WERI-Rb-1 (cell line): ENCODE results near the gene WDR1.

ENCODE experiments used
- DNase-seq: peaks from one replicate; pipeline ENCODE4 v3.0.0-alpha.2; 2020
- H3K27ac ChIP-seq: fragments of 250-450 bp; sonication (Bioruptor Pico); 2 replicates; pipeline ENCODE4 v1.5.1; 2020; ENCODE audit warnings: mild to moderate bottlenecking, moderate library complexity
- H3K27me3 ChIP-seq: fragments of 250-450 bp; sonication (Bioruptor Pico); 2 replicates; pipeline ENCODE4 v1.5.1; 2021; ENCODE audit warnings: mild to moderate bottlenecking, low read depth, moderate library complexity; ENCODE audit not compliant: insufficient read depth, severe bottlenecking
- H3K36me3 ChIP-seq: fragments of 250-450 bp; sonication (Bioruptor Pico); 2 replicates; pipeline ENCODE4 v1.5.1; 2020; ENCODE audit warnings: mild to moderate bottlenecking, moderate library complexity
- H3K4me3 ChIP-seq: 2 replicates; pipeline ENCODE4 v1.5.1; 2011; ENCODE audit warnings: low read depth, mild to moderate bottlenecking, control low read depth, low read length
- H3K9me3 ChIP-seq: fragments of 250-450 bp; sonication (Bioruptor Pico); 2 replicates; pipeline ENCODE4 v1.5.1; 2021; ENCODE audit warnings: mild to moderate bottlenecking, moderate library complexity; ENCODE audit not compliant: severe bottlenecking
- TF ChIP-seq, protein P1 (sequence below): IDR thresholded peaks from 2 replicates; pipeline ENCODE4 v1.5.1; 2011; ENCODE audit warnings: low read depth, mild to moderate bottlenecking, control low read depth, inconsistent platforms, low read length

The WDR1 gene

GRCh38 chr4:10055871-10056270 is 60.7 kb downstream of the WDR1 start:
- Histone ChIP-seq H3K36me3 (no peaks in the 10 kb centered on the region), H3K9me3 (peaks cover 3% of the 10 kb centered on the region), H3K27me3 (no peaks in the 10 kb centered on the region), H3K27ac (no peak overlapping the region), H3K4me3 (no peak overlapping the region)
- TF ChIP-seq, protein P1, sequence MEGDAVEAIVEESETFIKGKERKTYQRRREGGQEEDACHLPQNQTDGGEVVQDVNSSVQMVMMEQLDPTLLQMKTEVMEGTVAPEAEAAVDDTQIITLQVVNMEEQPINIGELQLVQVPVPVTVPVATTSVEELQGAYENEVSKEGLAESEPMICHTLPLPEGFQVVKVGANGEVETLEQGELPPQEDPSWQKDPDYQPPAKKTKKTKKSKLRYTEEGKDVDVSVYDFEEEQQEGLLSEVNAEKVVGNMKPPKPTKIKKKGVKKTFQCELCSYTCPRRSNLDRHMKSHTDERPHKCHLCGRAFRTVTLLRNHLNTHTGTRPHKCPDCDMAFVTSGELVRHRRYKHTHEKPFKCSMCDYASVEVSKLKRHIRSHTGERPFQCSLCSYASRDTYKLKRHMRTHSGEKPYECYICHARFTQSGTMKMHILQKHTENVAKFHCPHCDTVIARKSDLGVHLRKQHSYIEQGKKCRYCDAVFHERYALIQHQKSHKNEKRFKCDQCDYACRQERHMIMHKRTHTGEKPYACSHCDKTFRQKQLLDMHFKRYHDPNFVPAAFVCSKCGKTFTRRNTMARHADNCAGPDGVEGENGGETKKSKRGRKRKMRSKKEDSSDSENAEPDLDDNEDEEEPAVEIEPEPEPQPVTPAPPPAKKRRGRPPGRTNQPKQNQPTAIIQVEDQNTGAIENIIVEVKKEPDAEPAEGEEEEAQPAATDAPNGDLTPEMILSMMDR: no peak
- DNase-seq: no peak

DNA sequence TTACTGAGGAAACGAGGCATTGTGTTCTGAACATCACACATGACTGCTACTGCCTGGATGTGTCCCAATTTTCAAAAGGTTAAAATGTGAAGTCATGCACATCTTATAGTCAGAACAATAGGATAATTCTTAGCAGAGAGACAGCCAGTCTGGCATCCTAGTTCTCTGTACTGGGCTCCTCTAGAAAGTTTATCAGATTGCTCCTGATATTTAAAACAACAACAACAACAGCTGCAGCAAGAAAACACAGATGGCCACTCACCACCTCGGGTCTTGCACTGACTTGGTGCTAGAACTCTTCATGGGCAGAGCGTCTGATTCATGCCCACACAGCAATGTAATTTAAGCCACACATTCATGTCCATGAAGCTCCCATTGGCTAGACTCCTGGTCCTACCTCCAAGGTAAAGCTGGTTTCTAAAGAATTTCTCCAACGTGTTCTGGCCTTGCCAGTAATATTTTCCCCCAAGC is 62.0 kb downstream of the WDR1 start:
- DNase-seq: no peak
- H3K36me3 ChIP-seq: no peaks in the 10 kb centered on the region
- peaks cover 3% of the 10 kb centered on the region for H3K9me3 ChIP-seq
- H3K4me3 ChIP-seq: no peak overlapping the region
- no peak overlapping the region for H3K27ac ChIP-seq
- TF ChIP-seq, protein P1: no peak
- H3K27me3 ChIP-seq: no peaks in the 10 kb centered on the region

- H3K27me3 ChIP-seq: no peaks in the 10 kb centered on the region
- TF ChIP-seq, protein P1: no peak
- no peak overlapping the region for H3K4me3 ChIP-seq
- H3K36me3 ChIP-seq: no peaks in the 10 kb centered on the region
- peaks cover under 1% of the 10 kb centered on the region for H3K9me3 ChIP-seq
- H3K27ac ChIP-seq: no peak overlapping the region
- DNase-seq: no peak
These were observed 62.8 kb downstream of the WDR1 start for GRCh38 chr4:10053635-10054453.

DNA sequence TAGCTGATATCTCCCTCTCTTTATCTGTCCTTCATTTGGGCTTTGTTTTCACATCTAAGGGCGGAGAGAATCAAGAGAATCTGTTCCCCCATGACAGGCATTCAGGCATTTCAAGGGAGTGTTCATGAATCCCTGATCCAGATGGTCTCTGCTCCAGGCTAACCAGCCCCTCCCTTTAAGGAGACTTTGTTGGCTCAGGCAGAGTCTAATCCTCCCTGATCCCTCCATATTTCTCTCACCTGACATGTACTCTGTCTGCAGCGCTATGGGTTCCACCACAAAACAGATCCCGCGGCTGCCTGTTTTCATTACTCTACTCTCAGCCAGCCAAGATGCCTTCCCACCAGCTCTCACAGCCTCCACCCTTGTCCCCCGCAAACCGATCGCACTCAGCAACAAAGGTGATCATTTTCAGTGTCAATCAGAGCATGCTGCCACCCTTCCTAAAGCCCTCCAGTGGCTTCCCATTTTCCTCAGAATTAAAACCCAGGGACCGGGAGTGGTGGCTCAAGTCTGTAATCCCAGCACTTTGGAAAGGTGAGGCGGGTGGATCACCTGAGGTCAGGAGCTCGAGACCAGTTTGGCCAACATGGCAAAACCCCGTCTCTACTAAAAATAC is 65.0 kb downstream of the WDR1 start:
- TF ChIP-seq, protein P1: no peak
- Histone ChIP-seq H3K4me3 (peak overlapping the region; percentile 26), H3K36me3 (no peaks in the 10 kb centered on the region), H3K9me3 (no peaks in the 10 kb centered on the region), H3K27me3 (no peaks in the 10 kb centered on the region), H3K27ac (peak overlapping the region; percentile 79)
- DNase-seq: peak; percentile 92

GRCh38 chr4:10050721-10051120 is 65.9 kb downstream of the WDR1 start:
- DNase-seq: no peak
- TF ChIP-seq, protein P1: no peak
- Histone ChIP-seq H3K4me3 (peak overlapping the region; percentile 6), H3K36me3 (no peaks in the 10 kb centered on the region), H3K27me3 (no peaks in the 10 kb centered on the region), H3K9me3 (no peaks in the 10 kb centered on the region), H3K27ac (peak overlapping the region; percentile 79)
